SIG-M5 (cell line): ENCODE data around the gene RRM1.
A peak's percentile ranks its signal among the peaks of the same experiment; 100 is the strongest.
"Not testable (repeated sequence)": the region's sequence is repeated elsewhere in the genome, so short reads cannot be mapped to it uniquely, and the experiment has no call there.

ENCODE experiments used
- DNase-seq: peaks from one replicate; lab custom pipeline; 2025; lab: John Stamatoyannopoulos, UW

The RRM1 gene

DNA sequence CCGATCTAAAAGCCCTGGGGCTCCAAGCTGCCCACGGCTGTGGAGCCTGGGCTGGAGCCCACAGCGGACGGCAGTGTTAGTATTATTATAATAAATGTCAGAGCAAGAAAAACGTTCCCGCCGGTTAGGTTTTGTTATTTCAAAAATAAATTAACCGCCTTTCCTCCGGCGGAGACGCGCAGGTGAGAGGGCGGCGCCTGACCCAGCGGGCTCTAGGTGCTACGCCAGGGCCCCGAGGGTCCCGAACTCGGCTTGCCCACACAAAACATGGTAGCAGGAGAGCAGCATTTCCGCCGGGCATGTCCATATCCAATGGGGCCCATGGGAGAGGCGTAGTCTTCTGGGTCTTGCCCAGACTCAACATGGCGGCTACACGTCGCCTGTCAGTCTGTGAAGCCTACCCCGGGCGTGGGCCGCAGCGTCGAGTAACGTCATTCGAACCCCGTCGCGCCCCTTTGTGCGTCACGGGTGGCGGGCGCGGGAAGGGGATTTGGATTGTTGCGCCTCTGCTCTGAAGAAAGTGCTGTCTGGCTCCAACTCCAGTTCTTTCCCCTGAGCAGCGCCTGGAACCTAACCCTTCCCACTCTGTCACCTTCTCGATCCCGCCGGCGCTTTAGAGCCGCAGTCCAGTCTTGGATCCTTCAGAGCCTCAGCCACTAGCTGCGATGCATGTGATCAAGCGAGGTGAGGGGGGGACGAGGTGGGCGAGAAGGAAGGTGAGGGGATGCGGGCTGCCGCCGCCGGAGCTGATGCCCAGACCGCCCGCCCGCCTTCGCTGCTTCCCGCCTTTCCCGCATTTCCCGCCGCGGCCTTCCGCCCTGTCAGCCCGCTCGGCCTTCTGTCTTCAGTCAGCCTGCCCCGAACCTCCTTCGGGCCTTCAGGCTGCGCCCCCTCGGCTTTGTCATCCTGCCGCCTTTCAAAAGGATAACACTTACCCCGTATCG is at the start of gene RRM1:
TSS of gene RRM1 (plus strand) at position 452 of the 944 bp plus-strand sequence. CDS start at position 666, 214 bp downstream.
- DNase-seq, result peak; percentile 70

DNA sequence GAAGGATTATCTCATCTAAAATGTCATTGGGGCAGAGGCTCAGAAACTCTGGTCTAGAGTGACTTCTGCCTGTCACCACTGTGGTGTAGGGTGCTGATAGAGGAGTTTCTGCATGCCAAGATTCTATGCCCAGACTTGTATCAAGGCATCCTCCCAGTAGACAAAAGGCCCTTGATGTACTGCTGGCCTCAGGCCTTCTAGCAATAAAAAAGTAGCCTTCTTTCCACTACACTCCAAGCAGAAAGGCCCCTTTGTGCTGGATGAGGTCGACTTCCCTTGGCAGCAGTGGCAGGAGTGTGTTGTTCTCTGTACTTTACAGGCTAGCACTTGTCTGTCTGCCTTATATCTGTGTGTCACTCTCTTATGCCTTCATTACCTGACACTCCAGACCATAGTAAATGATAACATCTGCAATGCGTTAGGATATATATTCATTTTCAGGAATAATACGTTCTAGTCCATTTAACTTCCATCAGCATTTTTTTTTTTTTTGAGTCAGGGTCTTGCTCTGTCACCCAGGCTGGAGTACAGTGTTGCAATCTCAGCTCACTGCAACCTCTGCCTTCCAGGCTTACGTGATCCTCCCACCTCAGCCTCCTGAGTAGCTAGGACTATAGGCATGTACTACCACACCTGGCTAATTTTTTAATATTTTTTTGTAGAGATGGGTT is 49.5 kb upstream of the RRM1 start:
- no peak for DNase-seq

DNA sequence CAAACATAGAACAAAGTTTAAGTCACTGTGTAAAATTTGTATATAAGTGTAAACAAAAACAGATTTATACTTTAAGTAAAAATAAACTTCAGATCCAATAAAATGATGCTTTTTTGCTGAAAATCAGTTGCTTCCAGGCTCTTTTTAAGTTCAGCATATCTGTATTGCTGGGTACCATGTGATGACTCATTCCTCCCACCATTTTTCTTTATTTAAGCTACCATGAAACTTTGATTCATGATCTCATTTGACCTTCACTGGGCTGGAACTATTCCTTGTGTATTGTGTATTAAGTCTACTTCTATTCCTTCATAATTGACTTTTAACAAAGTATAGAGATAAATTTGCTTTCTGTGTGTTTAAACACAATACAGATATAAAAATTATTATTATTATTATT is 46.3 kb upstream of the RRM1 start:
- DNase-seq, result no peak

DNA sequence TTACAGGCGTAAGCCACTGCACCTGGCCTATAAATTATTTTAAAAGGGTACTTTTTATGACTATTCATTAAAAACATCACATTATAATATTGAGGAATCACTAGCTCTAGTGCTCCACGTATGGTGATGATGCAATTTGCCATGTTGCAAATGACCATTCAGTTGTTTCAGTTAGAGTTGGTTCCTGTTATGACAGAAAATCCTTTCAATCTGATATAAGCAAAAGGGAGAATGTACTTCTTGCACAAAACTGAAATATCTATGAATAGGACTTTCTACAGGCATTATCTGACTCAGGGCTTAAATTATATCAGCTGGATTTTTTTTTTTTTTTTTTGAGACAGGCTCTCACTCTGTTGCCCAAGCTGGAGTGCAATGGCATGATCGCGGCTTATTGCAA is 45.6 kb upstream of the RRM1 start:
- DNase-seq, result peak; percentile 73

DNA sequence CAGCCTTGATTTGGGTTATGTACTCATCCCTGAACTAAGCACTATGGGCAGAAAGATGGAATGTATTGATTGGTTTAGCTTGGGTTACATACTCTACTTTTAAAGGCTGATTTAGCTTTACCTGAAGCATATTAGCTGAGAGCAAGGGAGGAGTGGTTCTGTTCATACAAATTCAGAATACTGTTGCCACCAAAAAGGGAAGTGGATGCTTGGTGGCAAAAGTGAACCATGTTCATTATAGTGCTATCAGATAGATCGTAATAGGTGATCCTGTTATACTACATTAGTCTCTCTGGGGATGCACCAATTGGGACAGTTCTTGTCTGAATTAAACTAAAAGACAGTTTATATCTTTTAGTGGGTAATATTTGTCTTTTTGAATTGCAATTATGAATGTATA is 44.5 kb upstream of the RRM1 start:
- no peak for DNase-seq

DNA sequence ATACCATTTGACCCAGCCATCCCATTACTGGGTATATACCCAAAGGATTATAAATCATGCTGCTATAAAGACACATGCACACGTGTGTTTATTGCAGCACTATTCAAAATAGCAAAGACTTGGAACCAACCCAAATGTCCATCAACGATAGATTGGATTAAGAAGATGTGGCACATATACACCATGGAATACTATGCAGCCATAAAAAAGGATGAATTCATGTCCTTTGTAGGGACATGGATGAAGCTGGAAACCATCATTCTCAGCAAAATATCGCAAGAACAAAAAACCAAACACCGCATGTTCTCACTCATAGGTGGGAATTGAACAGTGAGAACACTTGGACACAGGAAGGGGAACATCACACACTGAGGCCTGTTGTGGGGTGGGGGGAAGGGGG is 41.4 kb upstream of the RRM1 start:
- DNase-seq, result not testable (repeated sequence)

DNA sequence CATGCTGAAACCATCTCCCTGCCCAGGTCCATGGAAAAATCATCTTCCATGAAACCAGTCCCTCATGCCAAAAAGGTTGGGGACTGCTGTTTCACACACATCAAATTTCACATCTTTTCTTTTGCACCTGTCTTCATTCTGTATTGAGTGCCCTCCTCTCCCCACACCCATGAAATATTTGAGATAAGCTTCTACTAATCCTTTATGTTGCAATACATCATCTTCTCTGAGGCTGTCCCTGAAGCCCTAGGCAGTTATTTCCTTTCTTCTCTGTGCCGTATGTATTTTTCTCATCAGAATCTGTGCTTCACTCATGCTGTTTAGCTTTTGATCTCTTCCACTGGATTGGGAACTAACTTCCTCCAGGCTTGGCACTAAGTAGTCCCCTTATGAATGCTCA is 40.0 kb upstream of the RRM1 start:
- DNase-seq, result no peak

DNA sequence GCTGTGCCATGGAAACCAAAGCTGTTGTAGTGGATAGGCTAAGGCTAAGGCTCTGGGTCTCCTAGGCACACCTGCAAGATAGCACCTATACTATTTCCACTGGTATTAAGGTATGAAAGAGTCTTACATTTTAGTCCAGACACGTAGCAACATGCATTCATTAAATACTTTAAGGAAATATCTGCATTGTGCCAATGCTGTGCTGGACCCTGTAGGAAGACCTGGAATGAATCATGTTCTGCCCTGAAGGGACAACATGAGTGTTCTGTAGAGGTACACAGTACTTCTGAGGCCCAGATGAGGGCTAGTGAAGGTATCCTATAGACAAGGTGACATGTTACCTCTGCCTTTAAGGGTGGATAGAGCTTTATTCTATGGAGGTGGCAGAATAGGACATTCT is 35.2 kb upstream of the RRM1 start:
- no peak for DNase-seq

DNA sequence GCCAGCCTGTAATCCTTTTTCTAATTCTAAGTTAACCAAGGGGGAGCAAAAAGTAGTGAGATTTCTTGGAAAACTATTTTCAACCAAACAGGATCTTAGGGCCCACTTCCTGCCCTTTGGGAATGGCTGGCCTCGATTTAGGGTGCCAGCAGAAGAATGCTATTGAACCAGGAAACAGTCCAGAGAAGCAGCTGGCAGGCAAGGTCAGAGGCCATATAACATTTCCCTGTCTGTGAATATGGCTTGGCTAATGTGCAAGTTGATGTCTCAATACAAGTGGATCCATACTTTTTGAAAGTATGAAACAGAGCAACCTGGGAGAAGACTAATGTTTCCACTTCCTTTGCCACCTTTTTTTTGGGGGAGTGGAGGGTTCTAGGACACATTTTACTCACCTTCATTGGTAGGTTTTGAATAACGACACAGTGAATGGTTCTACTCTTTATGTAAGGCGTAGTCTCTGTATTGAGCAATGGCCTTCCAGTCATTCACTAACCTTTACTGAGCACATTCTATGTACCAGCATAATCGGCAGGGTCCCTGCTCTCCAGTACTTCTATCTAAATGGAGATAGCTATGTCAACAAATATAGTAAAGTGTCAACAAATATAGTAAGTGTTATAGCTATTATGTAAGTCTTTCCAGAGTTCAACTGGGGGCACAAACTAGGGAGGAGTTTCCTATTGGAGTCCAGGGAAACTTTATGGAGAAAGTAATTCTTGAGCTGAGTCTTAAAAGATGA is 34.2 kb upstream of the RRM1 start:
- DNase-seq, result no peak

DNA sequence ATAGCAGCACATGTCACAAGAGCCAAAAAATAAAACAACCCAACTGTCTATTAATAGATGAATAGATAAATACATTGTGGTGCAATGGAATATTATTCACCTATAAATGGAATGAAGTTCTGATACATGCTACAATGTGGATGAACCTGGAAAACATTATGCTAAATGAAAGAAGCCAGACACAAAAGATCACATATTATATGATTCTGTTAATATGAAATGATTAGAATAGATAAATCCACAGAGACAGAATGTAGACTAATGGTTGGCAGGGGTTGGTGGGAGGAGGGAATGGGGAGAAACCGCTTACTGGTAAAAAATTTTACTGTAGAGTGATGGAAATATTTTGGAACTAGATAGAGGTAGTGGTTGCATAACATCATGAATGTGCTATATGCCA is 32.9 kb upstream of the RRM1 start:
- no peak for DNase-seq

DNA sequence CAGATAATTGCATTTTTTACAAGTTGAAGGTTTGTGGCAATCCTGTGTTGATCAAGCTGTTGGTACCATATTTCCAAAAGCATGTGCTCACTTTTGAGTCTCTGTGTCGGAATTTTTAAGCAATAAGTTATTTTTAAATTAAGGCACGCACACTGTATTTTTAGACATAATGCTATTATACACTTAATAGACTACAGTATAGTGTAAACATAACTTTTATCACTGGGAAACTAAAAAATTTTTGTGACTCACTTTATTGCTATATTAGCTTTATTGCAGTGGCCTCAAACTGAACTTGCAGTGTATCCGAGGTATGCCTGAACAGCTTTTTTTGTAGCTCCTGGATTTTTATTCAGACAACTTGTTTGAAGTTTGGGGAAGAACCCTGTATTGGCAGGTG is 31.3 kb upstream of the RRM1 start:
- DNase-seq, result no peak

DNA sequence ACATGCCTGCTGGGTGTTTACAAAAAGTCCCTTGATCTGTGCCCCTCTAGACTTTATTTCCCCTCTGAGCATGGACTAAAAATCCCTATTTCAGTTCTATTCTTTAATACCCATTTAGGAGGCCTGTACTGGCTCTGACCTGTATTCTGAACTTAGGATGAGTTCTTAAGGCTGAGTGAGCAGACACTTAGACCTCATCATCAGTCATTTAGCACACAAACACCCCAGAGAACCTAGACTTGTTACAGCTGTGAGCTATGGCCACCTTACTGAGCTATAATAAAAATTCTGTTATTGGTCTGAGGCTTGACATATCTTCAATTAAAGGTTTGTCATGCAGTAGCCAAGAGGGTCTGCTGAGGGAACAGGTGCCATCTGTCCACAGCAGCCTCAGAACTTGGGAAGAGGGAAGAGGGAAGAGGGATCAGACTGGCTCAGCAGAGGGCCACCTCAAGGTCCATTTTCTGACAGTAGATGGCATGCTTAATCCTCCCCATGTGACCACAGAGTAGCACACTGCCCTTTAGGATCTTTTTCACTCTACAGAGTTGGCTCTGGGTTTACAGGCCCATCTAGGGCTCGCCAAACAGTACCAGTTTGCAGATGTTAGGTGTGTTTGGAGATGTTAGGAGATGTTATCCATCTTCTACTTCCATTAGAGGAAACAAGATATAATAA is 30.2 kb upstream of the RRM1 start:
- DNase-seq, result no peak

DNA sequence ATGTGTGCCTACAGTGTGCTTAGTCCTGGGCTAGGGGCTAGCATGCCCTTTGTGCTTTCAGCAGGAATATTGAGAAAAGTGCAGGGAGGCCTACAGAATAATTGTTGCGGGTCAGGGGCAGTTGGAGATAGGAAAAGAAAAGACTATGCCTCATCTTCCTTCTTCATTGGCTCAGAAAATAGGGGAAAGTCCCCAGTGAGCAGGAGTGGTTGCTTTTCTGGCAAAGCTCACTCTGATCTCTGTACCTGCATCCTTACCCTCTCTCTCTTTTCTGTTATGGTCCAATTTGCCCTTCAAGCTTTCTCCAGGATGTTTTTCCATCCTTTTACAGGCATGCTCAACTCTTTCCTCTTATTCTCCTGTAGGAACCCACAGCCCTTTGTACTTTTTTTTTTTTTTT is 29.5 kb upstream of the RRM1 start:
- DNase-seq, result no peak

DNA sequence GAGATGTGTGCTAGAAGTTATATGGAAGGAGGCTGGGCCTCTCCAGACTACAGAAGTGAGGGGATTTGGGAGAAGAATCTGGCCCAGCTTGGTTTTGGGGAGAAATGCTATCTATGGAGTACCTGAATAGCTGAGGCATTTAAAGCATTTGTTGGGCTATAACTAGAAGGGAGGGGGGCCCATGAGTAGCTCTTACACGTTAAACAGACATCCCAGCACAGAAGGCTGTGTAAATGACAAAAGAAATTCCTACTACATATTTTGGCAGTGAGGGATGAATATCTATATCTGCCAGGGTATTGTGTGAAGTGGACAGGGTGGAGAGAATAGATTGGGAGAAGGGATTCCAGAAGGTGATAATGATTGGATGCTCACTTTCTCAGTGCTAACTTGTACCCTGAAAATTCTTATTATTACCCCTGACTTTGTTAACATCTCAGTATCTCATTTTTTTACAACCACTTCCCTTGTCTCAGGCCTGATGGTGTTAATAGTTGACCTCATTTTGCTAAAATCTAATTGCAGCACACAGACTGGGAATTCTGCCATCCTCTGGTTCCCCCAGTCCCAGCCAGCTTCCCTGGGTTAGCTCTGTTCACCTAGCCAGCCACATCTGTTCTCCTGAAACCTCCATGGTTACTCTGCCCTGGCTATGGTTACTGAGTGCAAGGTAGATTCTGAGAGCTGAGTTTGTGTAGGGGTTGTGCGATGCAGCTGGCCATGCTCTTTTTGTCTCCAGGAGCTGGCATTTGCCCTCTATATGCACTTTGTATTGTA is 28.8 kb upstream of the RRM1 start:
- DNase-seq, result no peak

DNA sequence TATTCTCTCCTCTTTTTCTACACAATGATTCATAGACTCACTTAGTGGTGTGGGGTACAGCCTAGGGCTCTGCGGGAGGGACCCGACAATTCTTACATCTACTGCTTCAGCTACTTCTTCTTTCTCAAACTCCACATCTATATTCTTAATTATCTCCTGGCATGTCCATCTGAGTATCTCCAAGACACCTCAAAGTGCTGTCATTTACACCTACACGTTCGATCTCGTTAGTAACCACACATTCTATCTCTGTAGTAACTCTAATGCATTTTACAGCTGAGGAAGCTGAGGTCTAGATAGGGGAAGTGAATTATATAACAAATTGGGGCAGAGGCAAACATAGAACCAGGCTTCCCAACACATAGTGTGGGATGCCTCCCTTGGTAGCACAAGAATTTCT is 27.7 kb upstream of the RRM1 start:
- no peak for DNase-seq

DNA sequence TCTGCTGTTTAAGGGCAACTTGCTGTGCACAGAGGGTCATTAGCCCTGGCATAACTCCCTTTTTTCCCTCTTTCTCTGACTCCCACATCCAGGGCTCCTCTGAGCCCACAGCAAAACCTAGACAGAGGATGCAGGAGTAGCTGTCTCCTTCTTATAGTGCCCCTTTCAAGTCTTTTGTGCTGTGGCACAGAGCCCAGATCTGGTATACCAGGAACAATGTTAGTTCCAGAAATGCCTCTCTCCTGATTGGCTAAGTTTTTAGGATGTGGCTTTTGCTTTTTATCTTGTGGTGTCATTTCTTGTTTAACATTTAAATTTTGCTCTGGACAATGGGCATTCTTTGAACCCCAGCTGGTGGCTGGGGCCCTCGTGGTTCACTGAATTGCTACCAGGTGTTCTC is 25.6 kb upstream of the RRM1 start:
- no peak for DNase-seq

DNA sequence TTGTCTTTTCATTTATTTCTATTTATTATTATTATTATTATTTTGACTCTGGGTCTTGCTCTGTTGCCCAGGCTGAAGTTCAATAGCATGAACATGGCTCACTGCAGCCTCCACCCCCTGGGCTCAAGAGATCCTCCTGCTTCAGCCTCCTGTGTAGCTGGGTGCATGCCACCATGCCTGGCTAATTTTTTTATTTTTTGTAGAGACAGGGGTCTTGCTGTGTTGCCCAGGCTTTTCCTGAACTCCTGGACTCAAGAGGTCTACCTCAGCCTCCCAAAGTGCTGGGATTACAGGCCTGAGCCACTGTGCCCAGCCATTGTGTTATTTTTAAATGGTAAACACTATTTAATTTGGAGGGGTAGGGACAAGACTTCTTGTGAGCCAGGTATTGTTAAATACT is 23.3 kb upstream of the RRM1 start:
- no peak for DNase-seq

DNA sequence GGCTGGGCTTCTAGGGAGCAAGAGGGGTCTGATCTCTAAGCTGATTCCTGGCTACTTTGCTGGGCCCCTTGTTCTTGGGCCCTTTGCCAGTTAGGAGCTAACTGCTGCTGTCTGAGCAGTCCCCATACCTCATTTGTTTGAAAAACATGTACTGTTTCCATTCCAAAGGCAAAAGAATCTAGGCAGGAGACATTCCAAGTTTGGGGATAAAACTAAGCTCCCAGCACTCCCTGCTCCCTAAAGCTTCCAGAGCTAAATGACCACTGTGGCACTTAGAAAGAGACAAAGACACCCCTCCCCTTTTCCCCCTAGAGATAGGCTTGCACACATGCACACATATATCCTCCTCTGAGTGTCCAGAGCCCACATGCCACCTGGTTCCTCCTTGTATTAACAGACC is 22.7 kb upstream of the RRM1 start:
- no peak for DNase-seq

DNA sequence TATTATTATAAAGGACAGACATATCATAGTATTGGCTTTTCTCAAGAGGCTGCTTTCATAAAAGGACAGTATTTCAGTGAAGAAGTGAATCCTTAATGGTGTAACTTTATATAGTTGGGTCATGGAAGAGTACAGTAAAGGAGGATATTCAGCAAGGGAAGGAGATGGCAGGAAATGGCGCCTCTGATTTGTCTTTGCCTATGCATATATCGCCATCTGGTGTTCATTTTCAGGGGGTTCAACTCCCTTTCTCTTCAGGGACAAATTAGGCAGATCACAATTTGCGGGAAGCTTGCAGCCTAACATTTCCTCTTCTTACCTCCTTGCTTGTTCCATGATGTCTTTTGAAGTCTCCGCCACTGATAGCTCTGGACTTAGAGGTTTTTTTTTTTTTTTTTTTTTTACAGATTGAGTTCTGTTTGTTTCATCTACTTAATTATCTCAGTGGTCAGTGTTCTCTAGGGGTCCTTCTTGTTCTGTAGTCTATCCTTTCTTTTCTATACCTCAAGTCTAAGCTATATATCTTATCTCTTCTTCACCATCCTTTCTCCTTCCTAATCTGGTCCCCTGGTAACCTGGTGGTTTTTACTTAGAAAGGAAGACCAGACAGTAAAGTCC is 21.8 kb upstream of the RRM1 start:
- DNase-seq, result no peak

DNA sequence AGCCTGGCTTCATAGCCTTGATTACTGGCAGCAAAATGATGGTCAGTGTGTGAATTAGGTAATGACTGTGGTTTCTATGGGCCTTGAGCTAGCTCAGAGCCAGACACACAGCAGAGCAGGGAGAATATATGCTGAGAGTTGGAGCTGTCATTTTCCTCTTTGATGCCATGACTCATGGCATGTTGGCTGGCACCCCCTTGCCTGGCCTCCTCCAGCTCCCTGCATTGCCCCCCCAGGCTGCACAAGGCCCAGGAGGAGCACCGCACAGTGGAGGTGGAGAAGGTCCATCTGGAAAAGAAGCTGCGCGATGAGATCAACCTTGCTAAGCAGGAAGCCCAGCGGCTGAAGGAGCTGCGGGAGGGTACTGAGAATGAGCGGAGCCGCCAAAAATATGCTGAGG is 20.3 kb upstream of the RRM1 start:
- DNase-seq, result no peak

DNA sequence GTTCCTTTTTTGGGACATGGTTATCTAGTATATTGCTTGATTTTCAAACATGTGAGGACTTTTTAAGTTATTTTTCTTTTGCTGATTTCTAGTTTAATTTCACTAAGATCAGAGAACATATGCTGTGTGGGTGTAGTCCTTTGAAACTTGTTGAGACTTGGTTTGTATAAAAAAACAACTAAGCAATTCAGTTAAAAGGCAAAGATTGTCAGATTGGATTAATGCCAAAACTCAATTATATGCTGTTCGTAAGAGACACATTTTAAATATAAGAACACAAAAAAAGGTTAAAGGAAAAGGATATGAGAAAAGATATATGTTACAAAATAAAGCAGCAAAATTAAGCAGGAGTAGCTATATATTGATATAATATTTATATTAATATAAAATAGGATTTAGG is 17.8 kb upstream of the RRM1 start:
- no peak for DNase-seq
